G401.6 (cell line): Measurements from ENCODE around the gene HELQ.
"Not testable (repeated sequence)": the region's sequence is repeated elsewhere in the genome, so short reads cannot be mapped to it uniquely, and the experiment has no call there.

Source experiments
- FAIRE-seq: peaks from 2 replicates; lab custom pipeline; 2012; peaks lifted over from hg19 to GRCh38; lab: Jason Lieb, UNC

The HELQ gene

DNA sequence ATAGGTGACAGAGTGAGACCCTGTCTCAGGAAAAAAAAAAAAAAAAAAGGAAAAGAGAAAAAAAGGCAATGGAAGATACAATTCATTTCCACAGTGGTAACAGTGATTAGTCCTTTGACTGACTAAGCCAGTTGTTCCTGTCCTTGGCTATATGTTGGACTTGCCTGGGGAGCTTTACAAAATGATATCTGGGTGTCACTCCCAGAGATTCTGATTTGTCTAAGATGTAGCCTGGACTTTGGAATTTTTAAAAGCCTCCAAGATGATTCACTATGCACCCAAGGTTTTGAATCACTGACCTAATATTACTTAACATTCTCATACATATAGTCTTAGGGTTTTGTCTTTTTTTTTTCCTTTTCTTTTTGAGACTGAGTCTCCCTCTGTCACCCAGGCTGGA, 16.9 kb downstream of the HELQ start:
- FAIRE-seq: no peak

DNA sequence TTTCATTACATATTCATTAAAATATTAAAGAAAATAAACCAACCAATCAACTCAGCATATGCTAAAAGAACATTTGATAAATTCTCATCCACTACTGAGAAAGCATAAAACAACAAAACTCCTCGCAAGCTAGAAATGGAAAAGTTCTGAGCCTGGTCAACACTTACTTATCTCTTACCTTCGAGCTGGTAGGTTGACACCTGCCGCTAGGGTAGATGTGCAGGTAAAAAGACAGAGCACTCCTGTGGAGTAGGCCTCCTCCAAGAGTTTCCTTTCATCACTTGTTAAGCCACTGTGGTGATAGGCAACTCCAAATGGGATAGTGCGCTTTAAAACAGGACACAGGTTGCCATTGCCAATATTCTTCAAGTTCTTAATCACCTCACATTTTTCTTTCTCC, 18.9 kb downstream of the HELQ start:
- no peak for FAIRE-seq

DNA sequence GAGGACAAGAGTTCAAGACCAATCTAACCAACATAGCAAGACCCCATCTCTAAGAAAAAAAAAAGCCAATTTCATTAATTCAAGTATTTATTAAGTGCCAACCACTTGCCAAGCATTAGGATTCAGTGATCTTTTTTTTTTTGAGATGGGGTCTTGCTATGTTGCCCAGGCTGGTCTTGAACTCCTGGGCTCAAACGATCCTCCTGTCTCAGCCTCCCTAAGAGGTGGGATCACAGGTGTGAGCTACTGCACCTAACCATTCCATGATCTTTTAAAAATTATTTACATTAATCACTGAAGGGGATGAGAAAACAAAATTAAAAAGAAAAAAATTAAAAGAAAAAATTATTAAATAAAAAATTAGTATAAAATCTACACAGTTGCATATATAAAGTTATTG, 24.4 kb downstream of the HELQ start:
- no peak for FAIRE-seq

DNA sequence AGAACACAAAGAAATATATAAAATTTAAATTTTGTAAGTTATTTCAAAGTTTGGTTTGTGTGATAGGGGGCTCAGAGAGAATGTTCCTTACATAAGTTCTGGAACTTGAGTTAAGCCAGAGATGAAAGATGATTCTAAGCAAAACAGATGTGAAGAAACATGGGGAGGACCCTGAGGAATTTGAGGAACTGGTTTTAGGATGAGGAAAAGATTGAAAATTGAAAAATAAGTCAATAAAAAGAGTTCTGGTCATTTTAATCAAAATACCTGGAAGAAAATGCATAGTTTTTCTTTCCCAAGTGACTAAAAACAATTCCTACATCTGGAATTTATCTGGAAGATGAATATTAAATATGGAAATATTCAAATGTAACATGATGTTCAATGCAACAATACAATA, 37.4 kb downstream of the HELQ start:
- FAIRE-seq: peak; percentile 28

DNA sequence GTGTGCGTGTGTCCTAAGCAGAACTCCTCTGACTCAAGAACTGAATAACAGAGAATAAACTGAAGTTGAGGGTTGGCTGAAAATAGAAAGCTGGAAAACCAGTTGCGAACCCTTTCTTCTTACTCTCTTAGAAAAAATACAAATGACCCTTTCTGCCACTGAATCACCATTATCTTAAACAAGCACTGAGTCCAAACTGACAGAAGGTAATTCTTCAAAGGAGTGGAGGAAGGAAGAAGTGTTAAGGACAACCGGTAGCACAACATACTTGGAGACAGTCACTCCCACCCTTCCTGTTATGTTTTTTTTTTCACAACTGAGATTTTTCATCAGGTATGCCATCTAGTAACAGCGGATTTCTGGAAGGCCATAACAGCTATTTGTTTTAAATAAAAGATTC, 38.1 kb downstream of the HELQ start:
- FAIRE-seq: no peak

DNA sequence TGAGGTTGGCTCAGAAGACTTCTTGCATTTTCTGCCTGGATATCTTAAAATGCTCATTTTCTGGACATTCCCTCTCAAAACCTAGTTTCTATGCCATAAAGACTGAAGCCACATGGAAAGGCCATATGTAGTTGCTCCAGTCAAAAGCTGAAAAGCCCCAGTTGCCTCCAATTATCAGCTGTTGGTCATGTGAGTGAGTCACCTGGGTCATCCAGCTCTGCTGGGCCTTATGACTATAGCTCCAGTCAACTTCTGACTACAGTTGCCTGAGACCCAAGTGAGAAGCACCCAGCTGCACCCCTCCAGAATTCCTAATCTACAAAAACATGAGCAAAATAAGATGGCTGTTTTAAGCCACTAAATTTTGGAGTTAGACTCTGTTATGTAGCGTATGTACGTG, 41.9 kb downstream of the HELQ start:
- FAIRE-seq: no peak

DNA sequence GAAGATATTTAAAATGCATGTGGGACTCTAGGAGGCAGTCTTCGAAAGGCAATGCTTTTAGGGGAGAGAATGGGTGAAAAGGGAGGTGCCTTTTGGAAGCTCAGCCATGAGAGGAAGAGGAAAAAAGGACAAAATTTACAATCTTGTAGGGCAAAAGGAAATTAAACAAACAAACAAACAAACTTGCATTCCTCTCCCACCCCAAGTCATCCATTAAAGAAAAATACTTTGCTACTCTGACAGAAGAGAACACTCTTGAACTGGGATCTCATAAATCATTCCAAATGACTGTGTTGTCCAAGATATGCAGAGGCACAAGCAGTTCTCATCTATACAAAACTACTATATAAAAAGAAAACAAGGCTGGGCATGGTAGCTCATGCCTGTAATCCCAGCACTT, 46.7 kb downstream of the HELQ start:
- FAIRE-seq: no peak

DNA sequence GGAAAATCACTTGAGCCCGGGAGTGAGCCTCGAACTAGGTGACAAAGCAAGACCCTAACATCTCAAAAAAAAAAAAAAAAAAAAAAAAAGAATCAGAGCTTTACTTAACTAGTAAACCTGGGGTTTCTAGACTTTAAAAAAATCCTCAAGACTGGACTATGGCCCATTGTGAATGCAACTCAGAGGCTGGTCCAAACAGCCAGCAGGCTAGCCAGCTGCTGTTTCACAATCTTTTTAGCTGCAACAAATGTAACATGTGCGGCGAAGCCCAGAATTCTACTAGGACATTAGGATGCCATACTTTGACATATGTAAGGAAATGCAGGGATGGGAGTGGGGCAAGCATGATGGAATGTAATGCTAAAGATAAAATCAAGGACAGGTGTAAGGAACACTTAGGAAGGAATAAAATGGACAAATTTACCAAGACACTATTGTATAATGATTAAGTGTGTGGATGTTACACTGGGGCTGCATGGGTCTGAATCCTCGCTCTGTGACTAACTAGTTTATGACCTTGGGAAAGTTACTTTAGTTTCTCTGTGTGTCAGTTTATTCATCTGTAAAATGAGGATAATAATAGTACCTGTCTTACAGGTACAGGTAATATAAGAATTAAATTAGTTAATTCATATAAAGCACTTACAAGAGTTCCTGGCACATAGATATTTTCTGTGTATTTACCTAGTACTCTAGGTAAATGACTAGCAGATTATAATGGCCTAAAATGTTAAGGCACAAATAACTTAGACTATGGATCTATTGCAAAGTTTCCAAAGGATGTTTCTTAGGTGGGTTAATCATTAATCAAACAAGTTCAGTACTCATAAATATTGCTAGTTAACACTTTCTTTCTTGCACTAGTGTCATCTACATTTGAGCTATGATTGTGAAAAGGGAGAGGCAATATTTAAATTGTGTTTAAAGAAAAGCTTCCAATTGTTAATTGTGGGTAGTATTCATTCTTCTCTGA, 49.5 kb downstream of the HELQ start:
- FAIRE-seq: peak; percentile 15

DNA sequence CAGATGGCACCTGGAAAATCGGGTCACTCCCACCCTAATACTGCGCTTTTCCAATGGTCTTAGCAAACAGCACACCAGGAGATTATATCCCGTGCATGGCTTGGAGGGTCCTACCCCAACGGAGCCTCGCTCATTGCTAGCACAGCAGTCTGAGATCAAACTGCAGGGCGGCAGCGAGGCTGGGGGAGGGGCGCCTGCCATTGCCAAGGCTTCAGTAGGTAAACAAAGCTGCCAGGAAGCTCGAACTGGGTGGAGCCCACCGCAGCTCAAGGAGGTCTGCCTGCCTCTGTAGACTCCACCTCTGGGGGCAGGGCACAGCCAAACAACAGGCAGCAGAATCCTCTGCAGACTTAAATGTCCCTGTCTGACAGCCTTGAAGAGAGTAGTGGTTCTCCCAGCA, 57.5 kb downstream of the HELQ start:
- FAIRE-seq: not testable (repeated sequence)

DNA sequence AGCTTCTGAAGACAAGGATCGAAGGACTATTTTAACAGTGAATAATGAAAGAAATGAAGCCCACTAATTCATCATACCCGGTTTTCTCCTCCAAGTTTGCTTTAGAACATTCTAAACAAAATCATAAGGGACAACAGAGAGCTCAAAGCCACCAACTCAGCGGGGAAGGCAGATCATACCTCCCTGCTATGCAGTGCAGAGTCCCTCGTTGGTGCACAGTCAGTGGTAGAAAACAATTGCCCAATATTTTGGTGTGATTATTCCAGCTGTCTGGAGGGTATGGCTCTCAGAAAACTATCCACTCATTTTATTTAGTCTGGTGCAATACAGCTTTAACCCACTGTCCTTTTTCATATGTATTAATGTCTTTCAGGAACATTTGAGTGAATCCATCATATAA, 61.7 kb downstream of the HELQ start:
- FAIRE-seq: no peak

DNA sequence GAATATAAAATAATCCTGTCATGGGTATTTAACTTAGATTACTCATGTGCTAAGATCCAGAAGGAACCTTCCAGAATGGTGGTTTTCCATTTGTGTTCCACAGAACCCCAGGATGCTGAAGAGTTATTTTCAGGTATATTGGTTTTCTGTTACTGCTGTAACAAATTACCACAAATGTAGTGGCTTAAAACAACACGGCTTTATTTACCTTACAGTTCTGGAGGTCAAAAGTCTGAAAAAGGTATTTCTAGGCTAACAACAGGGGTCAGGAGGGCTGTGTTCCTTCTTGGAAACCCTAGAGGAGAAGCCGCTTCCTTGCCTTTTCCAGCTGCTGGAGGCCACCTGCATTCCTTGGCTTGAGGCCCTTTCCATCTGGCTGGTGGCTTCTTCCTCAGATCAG, 63.1 kb downstream of the HELQ start:
- FAIRE-seq: no peak

DNA sequence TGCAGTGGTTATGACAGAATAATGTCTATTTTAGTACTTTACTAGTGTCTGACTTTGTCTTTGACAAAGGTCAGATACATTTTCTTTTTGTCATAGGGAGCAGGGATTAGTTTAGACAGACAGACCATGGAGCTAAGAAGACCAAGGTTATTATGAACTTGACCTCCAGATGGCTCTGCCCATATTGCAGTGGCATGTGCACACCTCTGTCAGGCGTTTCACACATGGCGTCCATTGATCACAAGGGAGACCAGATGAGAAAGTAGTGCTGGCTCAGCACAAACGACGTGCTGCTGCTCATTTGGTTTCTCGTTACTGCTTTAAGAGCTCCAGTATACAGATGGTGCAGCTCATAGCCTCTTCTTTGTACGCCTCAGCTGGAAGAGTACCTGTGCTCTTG, 64.7 kb downstream of the HELQ start:
- no peak for FAIRE-seq

DNA sequence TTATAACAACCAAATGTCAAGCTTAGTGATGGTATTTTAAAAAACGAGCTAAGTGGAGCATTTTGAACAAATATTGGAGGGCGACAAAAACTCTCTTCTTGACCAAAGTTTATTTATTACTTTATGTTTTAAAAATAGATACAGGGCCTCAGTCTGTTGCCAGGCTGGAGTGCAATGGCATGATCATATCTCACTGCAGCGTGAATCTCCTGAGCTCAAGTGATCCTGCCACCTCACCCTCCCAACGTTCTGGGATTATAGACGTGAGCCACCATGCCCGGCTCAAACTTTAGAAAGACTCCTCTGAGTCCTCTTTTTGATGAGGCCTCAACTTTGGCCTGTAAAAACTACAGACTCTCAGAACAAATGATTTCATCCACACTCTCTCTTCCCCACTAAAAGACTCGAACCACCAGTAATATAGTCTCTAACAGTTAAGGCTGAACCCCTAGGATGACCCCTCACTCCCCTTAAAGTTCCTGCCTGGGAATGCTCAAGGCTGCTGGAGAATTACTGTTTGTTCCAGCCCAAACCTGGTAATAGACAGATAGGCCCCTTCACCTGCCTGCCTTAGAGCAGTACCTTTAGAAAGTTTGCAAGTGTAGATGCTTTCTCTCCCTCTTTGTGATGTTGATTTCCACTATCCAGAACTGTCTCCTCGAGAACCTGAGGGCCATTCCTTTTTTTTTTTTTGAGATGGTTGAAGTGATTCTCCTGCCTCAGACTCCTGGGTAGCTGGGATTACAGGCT, 65.7 kb downstream of the HELQ start:
- FAIRE-seq: no peak

DNA sequence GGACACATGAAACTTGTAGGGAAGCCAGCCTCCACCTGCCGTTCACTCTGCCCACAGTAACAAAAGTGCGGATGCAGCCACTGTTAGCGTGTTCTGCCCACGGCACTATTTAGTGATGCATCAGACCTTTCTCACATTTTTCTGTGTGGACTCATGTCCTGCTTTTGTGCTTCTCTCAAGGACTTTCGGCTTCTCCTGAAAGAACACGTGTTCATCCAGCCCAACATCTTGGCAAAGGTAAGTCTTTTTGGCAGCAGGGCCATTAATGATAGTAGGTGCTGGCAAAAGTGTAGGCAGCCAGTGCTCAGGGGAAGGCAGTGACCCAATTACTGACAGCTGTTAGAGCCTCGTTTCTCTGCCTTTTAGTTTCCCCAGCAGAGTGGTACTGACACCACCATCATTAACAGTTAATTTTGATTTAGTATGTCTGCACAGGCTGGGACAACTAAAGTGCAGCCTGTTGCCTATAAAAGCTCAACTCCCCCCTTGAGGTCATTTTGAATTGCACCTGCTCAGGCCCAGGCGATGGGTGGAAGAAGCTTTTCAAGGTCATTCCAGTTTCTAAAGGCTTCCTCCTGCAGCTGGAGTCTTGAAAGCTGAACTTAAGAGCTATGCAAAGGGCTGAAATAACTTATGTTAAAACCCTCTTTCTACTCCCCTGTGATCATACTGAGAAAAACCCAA, 66.4 kb downstream of the HELQ start:
- FAIRE-seq: no peak

DNA sequence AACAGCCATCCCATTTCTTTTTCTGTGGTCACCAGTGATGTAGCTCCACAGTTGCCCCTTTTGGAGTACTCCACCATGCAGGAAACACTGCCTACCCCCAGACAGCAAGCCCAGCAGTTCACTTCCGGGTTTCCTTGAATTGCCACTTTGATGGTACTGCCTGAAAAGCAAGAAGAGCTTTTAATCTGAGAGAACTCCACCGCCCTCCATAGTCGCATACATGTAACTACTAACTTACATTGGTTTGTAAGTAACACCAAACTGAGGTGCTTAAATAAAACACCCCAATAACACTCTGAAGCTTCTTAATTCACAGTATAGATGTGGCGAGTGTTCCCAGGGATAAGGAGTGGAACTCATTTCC, 67.3 kb downstream of the HELQ start:
- FAIRE-seq: no peak

DNA sequence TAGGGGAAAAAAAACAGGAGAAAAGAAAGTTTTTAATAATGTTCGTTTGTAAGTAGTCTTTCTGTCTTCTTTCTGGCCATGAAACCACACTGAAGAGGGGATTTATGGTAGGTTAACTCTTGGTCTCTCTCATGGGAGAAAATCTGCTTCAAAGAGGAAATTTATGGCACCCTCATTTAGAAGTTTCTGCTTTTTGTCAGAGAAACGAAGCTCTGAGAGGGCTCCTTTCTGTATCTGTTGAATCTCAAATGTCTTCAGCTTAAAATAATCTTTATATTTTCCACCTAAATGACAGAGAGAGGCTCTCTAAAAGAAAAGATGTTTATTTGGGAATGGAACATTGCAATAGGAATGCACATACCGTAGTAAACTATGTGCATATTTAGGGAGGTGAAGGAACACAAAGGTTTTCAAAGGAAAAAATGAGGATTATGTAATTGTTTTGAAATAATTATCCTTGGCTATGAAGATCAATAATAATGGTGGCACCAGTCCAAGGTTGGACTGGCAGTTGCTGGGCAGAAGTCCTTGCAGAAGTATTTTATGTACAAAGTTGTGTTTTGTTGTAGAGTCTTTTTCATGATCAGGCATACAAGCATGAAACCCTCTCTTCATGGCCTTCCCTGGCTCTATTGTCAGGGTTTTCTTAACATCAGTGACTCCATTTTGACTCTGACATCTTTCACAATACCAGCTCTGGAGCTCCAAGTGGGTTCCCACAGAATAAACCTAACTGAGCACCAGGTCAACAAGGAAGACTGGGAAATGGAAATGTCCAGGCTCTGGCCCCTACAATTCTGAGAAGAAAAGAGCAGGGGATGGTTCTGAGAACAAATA, 67.9 kb downstream of the HELQ start:
- FAIRE-seq: no peak

DNA sequence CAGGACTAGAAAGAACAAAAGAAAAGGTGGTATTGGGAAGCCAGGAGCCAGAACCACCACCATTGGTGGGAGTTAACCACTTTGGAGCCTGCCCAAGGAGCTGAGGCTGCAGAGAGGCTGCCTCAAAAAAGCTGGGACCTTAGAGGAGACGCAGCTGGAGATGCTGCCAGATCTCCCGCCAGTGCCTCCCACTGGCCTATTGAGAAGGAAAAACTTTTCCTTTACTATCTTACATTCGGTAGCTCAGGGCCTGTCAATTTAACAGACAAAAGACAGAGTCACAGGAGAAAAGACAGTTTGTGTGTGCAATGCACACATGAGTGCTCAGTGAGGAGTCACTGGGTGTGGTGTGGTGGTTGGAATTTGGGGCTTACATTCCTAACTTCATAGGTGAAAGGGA, 68.6 kb downstream of the HELQ start:
- no peak for FAIRE-seq

DNA sequence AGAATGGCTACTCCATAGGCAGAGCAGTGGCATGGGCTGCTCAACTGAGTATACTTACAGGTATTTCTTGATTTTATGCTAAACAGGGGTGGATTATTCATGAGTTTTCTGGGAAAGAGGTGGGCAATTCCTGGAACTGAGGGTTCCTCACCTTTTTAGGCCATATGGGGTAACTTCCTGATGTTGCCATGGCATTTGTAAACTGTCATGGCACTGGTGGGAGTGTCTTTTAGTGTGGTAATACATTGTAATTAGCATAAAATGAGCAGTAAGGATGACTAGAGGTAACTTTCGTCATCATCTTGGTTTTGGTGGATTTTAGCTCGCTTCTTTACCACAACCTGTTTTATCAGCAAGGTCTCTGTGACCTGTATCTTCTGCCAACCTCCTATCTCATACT, 72.8 kb downstream of the HELQ start:
- FAIRE-seq: no peak

DNA sequence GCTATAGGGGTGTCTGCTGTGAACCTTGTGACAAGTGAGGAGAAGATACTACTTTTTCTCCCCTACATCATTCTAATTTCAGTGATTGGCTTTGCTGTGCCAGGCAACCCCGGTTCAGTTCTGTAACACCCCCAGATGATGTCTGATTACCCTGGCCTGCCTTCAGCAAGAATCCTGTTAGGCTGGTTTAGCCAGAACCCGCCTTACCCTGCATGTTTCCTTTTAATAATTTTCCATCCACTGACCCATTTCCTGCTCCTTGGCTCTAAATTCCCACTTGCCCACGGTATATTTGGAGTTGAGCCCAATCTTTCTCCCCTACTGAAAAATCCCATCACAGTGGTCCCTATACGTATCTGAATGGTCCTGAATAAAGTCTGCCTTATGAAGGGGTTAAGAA, 74.5 kb downstream of the HELQ start:
- FAIRE-seq: no peak

DNA sequence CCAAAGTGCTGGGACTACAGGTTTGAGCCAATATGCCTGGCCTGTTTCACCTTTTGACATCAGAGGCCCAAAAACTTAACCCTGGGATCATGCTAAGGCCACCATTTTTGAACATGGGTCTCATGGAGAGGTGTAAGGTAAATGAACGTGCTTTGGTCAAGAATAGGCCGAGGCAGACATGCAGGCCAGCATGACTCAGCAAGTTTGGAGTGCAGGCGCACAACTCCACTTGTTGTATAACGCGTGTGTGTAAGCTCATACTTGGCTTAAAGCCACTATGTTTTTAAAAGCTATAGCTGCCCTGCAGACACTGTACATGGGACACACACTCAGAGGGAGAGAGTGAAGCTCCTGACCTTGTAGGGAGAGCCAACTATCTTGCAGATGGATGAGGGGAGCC, 77.2 kb downstream of the HELQ start:
- no peak for FAIRE-seq

DNA sequence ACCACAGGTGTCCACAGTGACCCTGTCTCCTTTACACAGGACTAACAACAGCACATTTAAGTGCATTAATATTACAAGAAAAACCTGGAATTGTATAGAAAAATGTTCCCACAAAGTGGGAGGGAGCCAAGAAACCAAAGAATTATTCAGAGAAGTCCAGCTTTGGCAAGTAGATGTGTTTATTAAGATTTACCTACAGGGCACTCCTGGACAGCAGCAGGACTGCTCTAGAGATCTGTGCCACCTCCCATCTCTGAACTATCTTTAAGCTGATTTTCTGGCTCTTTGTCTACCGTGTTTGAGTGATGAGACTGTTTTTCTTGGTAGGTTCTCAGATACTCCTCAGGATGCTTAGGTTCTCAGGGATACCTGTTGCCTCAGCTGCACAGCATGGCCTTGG, 82.7 kb downstream of the HELQ start:
- no peak for FAIRE-seq

DNA sequence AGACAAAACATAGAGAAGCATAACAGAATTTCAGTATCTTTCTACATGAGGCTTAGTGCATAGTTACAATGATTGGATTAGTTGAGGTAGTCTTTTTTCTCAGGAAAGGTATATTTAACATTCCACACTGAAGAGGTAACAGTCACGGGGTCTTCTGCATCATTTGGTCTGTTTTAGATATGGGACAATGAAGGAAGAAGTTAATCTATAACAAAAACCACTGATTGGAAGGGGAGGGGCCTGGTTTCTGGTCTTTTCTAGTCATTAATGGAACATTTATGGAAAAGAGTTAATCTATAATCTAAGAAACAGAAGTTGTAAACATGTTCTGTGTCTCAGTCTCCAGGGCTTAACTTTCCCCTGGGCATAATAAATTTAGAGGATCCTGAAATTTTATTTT, 83.7 kb downstream of the HELQ start:
- no peak for FAIRE-seq
